T-cell (primary cell): ENCODE results near the gene CCDC149. TPM values are rescaled to one million over a fixed set of nuclear protein-coding genes. Genes with fewer than 3 reads are reported as not detected.
A peak's percentile ranks its signal among the peaks of the same experiment; 100 is the strongest.

ENCODE experiments used
- ATAC-seq, 4 experiments: fragments of 200-7000 bp in 3 of 4; fragments of 150-1000 bp in 1 of 4; cut with Tn5 transposase; replicated peaks in 1 of 4; 1 replicate in 3 of 4; 2 replicates in 1 of 4; pipeline ENCODE4 v1.10.0; 2021; ENCODE audit warnings: moderate library complexity in 3 of 4, mild to moderate bottlenecking in 2 of 4, moderate number of reproducible peaks in 1 of 4
- CTCF ChIA-PET, 2 donors: fragments of 300-600 bp; sonication (Branson Sonifier 250); formaldehyde crosslinking; loops; one replicate each; lab custom pipeline; 2022; ENCODE audit warnings: antibody characterized with exemption in 2 of 2; lab: Charles Lee
- POLR2A ChIA-PET, 2 donors: fragments of 300-600 bp; sonication (Branson Sonifier 250); formaldehyde crosslinking; loops; one replicate each; lab custom pipeline; 2022; ENCODE audit warnings: antibody characterized with exemption in 2 of 2; lab: Charles Lee
- DNase-seq, 35 experiments: peaks; one replicate each; pipeline versions ENCODE4 v3.0.0 to v3.0.0-alpha.2; 2013 to 2023
- H3K27ac ChIP-seq: one replicate; pipeline ENCODE4 v1.5.1; 2013; ENCODE audit warnings: low read length
- H3K27me3 ChIP-seq, 2 experiments: replicated peaks in 1 of 2; 1 replicate in 1 of 2; 2 replicates in 1 of 2; pipeline versions ENCODE4 v1.6.1 to v1.7.0; 2013; ENCODE audit warnings: low read length in 1 of 2, mixed read lengths in 1 of 2; ENCODE audit not compliant: control insufficient read depth in 2 of 2, insufficient read depth in 2 of 2; ENCODE audit errors: extremely low read depth in 1 of 2
- H3K36me3 ChIP-seq, 2 donors: 1 replicate in 1 of 2; 2 replicates in 1 of 2; pipeline versions ENCODE4 v1.6.1 to v1.7.0; 2013; ENCODE audit warnings: low read length in 1 of 2; ENCODE audit not compliant: control insufficient read depth in 2 of 2, insufficient read depth in 1 of 2; ENCODE audit errors: extremely low read depth in 1 of 2
- H3K4me1 ChIP-seq, 2 experiments: 1 replicate in 1 of 2; 2 replicates in 1 of 2; pipeline versions ENCODE4 v1.6.1 to v1.7.0; 2013; ENCODE audit warnings: low read length in 2 of 2, mixed read lengths in 1 of 2; ENCODE audit not compliant: insufficient read depth in 2 of 2, control insufficient read depth in 1 of 2; ENCODE audit errors: extremely low read depth in 1 of 2
- H3K4me3 ChIP-seq, 2 donors: 1 replicate in 1 of 2; 2 replicates in 1 of 2; pipeline versions ENCODE4 v1.5.1 to v1.7.0; 2013; ENCODE audit warnings: mild to moderate bottlenecking in 2 of 2, low read length in 1 of 2, moderate library complexity in 1 of 2; ENCODE audit not compliant: control insufficient read depth in 1 of 2; ENCODE audit errors: extremely low read depth in 1 of 2
- H3K9me3 ChIP-seq: 2 replicates; pipeline ENCODE4 v1.7.0; 2013
- H3K27ac Mint-ChIP-seq, 2 donors: one replicate each; pipeline ENCODE4 v1.8.0; 2020 to 2021; ENCODE audit warnings: mild to moderate bottlenecking in 2 of 2, mixed read lengths in 2 of 2
- H3K27me3 Mint-ChIP-seq, 2 donors: one replicate each; pipeline ENCODE4 v1.8.0; 2021 to 2022; ENCODE audit warnings: mixed read lengths in 2 of 2
- H3K36me3 Mint-ChIP-seq: one replicate; pipeline ENCODE4 v1.8.0; 2021; ENCODE audit warnings: mixed read lengths
- H3K4me1 Mint-ChIP-seq, 3 donors: one replicate each; pipeline ENCODE4 v1.8.0; 2020 to 2022; ENCODE audit warnings: mixed read lengths in 3 of 3, mild to moderate bottlenecking in 1 of 3
- H3K4me3 Mint-ChIP-seq, 3 donors: one replicate each; pipeline ENCODE4 v1.8.0; 2020 to 2022; ENCODE audit warnings: mild to moderate bottlenecking in 3 of 3, mixed read lengths in 3 of 3, moderate library complexity in 3 of 3
- H3K9me3 Mint-ChIP-seq, 3 donors: one replicate each; pipeline ENCODE4 v1.8.0; 2020 to 2022; ENCODE audit warnings: mixed read lengths in 3 of 3
- WGBS: methylation state at CpG from one replicate; pipeline ENCODE4 v1.1.5; 2013; ENCODE audit warnings: missing lambda C conversion rate; ENCODE audit not compliant: insufficient coverage; 5-methylcytosine and 5-hydroxymethylcytosine counted together
- total RNA-seq, 35 experiments: library from RNA in 6 of 35; stranded (reverse) in 6 of 35; fragments of 120-200 nt in 1 of 35; gene quantifications; one replicate each; pipeline versions ENCODE4 v1.2.1 to v1.2.4 and lab custom pipeline; 2013 to 2026

Gene CCDC149
- total RNA-seq, result under 1 TPM in 3 of 5 donors, not detected in 2; 0.20 to 0.41 (median 0.25) TPM
- total RNA-seq (2013), result 0.20 TPM
- total RNA-seq (lab: John Stamatoyannopoulos, UW), result 0 to 0.37 (median 0.06) reads per million in 29 experiments

DNA sequence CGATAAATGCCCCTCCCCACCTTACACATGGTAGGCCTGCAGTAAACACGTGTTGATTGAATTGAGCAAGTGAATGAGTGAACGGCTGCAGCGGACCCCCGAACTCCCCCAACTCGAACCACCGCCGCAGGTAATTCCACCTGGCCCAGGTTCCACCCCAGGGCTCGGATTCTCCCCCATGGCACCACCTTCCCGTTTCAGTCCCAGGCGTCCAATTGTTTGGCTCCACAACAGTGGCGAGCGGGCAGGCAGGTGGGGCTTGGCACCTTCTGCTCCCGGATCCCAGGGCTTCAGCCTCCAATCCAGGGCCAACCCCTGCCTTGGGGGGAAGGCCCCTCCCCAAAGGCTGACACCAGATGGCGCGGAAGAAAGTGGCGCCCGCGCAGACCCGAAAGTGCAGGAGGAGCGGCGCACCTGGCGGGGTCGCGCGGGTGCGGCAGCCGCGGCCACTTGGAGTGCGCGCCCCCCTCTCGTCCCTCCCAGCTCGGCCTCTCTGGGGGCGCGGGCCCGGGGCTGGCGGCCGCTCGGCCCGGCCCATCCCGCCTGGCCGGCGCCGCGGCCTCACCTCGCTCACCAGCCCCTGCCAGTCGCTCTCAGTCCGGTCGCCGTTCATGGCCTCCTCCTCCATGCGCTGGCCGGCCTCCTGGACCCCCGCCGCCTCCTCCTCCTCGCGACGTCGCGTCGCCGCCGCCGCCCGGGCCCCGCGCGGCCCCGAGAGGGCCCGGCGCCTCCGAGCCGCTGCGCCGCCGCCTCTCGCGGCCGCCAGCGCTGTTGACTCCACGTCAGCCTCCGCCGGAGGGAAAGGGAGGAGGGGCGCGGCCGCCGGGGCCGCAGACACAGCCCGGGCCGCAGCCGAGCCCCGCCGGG lies at the start of gene CCDC149:
Gene CCDC149, minus strand, starts transcription at position 791 of the 867 bp plus-strand sequence. Its CDS starts 178 bp downstream, at position 613.
- Histone ChIP-seq H3K9me3 (no peaks in the 10 kb centered on the region), H3K4me1 (no peaks in the 10 kb centered on the region), H3K4me3 (peak within 1 kb of the TSS in 1 of 2 donors; percentile 17), H3K27me3 (peaks cover 0 to 25% of the 10 kb centered on the region in 2 experiments), H3K36me3 (no peaks in the 10 kb centered on the region), H3K27ac (no peak within 1 kb of the TSS)
- POLR2A ChIA-PET, result no interaction called here
- H3K4me3 Mint-ChIP-seq, result peak within 1 kb of the TSS in 1 of 3 donors; percentile 54
- no peaks in the 10 kb centered on the region for H3K36me3 Mint-ChIP-seq
- ATAC-seq (no peak), DNase-seq (no peak)
- peaks cover 45 to 48% of the 10 kb centered on the region in 2 donors for H3K27me3 Mint-ChIP-seq
- H3K4me1 Mint-ChIP-seq, result peaks cover 1 to 4% (median 3%) of the 10 kb centered on the region in 3 donors
- CTCF ChIA-PET, result no interaction called here
- WGBS, result 13% methylated on average over 90 of the region's 92 CpGs
- H3K27ac Mint-ChIP-seq, result no peak within 1 kb of the TSS
- peaks cover 4 to 12% (median 11%) of the 10 kb centered on the region in 3 donors for H3K9me3 Mint-ChIP-seq

DNA sequence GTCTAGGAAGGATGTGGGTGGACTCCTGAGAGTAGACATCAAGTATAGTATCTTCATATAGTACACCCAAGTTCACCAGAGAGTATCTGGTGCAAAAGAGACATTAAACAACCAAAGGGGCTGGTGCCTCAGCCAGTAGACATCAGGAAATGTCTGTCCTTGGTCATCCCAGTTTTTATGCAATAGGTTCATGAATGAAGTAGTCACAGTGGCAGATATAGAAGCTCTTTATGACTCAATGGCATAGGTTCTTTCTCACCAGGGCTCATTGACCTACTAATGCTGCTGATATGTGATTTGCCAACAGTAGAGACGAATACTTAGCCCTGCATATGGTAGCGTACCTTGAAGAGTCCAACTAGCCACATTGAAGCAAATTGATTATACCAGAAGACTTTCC lies 45.0 kb upstream of the CCDC149 start:
- Histone ChIP-seq H3K27me3 (peaks cover 0 to 4% of the 10 kb centered on the region in 2 experiments), H3K36me3 (no peaks in the 10 kb centered on the region), H3K4me3 (no peak overlapping the region), H3K27ac (no peak overlapping the region), H3K9me3 (no peaks in the 10 kb centered on the region), H3K4me1 (no peaks in the 10 kb centered on the region)
- ChIA-PET CTCF (no interaction called here), POLR2A (no interaction called here)
- no peaks in the 10 kb centered on the region for H3K4me1 Mint-ChIP-seq
- WGBS, result 72% methylated on average over 2 of the region's 2 CpGs
- peaks cover 12 to 15% (median 13%) of the 10 kb centered on the region in 3 donors for H3K9me3 Mint-ChIP-seq
- no peak overlapping the region for H3K4me3 Mint-ChIP-seq
- H3K27me3 Mint-ChIP-seq, result peaks cover 5 to 10% of the 10 kb centered on the region in 2 donors
- ATAC-seq, result no peak
- H3K27ac Mint-ChIP-seq, result no peak overlapping the region
- no peaks in the 10 kb centered on the region for H3K36me3 Mint-ChIP-seq
- no peak for DNase-seq

DNA sequence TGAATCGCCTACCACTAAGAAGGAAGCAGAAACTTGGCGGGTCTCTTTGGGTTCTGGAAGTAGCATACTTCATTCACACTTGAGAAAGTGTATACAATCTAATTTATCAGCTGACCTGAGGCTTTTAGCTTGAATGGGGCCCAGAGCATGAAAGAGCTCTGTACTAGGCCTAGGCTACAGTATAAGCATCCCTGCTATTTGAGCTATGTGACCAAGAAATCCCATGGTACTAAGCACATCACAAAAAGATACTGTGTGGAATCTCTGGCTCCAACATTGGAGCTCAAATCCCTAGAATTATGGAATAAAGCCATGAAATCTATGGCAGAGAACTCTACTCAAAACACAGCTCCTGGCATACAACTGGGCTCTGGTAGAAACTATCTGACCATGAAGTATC lies 43.9 kb upstream of the CCDC149 start:
- Histone ChIP-seq H3K27ac (no peak overlapping the region), H3K4me1 (no peaks in the 10 kb centered on the region), H3K4me3 (no peak overlapping the region), H3K27me3 (peaks cover 0 to 4% of the 10 kb centered on the region in 2 experiments), H3K36me3 (no peaks in the 10 kb centered on the region), H3K9me3 (no peaks in the 10 kb centered on the region)
- H3K9me3 Mint-ChIP-seq, result peaks cover 12 to 15% (median 13%) of the 10 kb centered on the region in 3 donors
- CTCF ChIA-PET, result no interaction called here
- H3K4me3 Mint-ChIP-seq, result no peak overlapping the region
- no peak overlapping the region for H3K27ac Mint-ChIP-seq
- no peaks in the 10 kb centered on the region for H3K4me1 Mint-ChIP-seq
- WGBS, result no CpG with 5 or more reads among the region's 2 CpGs
- DNase-seq (no peak), ATAC-seq (no peak)
- peaks cover 9 to 10% of the 10 kb centered on the region in 2 donors for H3K27me3 Mint-ChIP-seq
- no peaks in the 10 kb centered on the region for H3K36me3 Mint-ChIP-seq
- POLR2A ChIA-PET, result no interaction called here

DNA sequence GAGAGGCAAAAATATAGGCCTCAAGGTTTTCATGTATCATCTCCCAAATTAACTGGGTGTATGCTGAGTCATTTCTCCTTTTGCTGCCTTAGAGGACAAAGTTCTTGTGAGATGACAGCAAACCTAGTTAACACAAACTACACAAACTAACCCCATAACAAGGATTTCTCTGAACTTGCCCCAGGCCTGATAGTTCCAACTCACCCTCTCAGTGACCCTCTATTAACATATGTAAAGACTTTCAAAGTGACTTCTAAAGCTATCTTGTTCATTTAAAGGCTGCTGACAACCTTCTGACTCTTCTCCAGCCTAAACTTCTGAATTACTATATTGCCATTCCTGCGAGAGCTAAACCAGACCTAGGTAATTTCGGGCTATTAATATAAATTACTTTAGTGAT lies 43.2 kb upstream of the CCDC149 start:
- Histone ChIP-seq H3K36me3 (no peaks in the 10 kb centered on the region), H3K4me1 (no peaks in the 10 kb centered on the region), H3K9me3 (no peaks in the 10 kb centered on the region), H3K27me3 (peaks cover 0 to 4% of the 10 kb centered on the region in 2 experiments), H3K4me3 (no peak overlapping the region), H3K27ac (no peak overlapping the region)
- no CpG with 5 or more reads among the region's 2 CpGs for WGBS
- no peak overlapping the region for H3K27ac Mint-ChIP-seq
- ChIA-PET CTCF (no interaction called here), POLR2A (no interaction called here)
- DNase-seq (no peak), ATAC-seq (no peak)
- no peaks in the 10 kb centered on the region for H3K4me1 Mint-ChIP-seq
- H3K9me3 Mint-ChIP-seq, result peaks cover 12 to 15% (median 13%) of the 10 kb centered on the region in 3 donors
- H3K36me3 Mint-ChIP-seq, result no peaks in the 10 kb centered on the region
- H3K4me3 Mint-ChIP-seq, result no peak overlapping the region
- peaks cover 9 to 10% of the 10 kb centered on the region in 2 donors for H3K27me3 Mint-ChIP-seq

DNA sequence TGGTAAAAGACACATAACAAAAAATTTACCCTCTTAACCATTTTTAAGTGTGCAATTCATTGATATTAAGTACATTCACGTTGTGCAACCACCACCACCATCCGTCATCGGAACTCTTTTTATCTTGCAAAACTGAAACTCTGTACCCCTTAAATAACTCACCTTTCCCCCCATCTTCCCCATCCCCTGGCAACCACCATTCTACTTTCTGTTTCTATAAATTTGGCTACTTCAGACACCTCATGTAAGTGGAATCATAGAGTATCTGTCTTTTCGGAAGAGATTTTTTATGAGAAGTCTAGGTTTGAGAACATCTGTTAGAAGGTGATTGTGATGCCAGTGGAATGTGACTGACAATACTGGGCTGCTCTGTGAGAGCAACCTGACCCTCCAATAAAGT lies 39.8 kb upstream of the CCDC149 start:
- no peaks in the 10 kb centered on the region for H3K4me1 ChIP-seq
- no peaks in the 10 kb centered on the region for H3K4me1 Mint-ChIP-seq
- H3K36me3 ChIP-seq, result no peaks in the 10 kb centered on the region
- no peak overlapping the region for H3K4me3 ChIP-seq
- WGBS, result no CpG with 5 or more reads among the region's 4 CpGs
- peaks cover 0 to 7% of the 10 kb centered on the region in 2 experiments for H3K27me3 ChIP-seq
- ATAC-seq, result no peak
- no peaks in the 10 kb centered on the region for H3K36me3 Mint-ChIP-seq
- H3K27ac Mint-ChIP-seq, result no peak overlapping the region
- CTCF ChIA-PET, result no interaction called here
- H3K27ac ChIP-seq, result no peak overlapping the region
- POLR2A ChIA-PET, result no interaction called here
- peaks cover 5 to 8% of the 10 kb centered on the region in 2 donors for H3K27me3 Mint-ChIP-seq
- H3K4me3 Mint-ChIP-seq, result no peak overlapping the region
- no peaks in the 10 kb centered on the region for H3K9me3 ChIP-seq
- H3K9me3 Mint-ChIP-seq, result peaks cover 8 to 12% (median 8%) of the 10 kb centered on the region in 3 donors
- no peak for DNase-seq

DNA sequence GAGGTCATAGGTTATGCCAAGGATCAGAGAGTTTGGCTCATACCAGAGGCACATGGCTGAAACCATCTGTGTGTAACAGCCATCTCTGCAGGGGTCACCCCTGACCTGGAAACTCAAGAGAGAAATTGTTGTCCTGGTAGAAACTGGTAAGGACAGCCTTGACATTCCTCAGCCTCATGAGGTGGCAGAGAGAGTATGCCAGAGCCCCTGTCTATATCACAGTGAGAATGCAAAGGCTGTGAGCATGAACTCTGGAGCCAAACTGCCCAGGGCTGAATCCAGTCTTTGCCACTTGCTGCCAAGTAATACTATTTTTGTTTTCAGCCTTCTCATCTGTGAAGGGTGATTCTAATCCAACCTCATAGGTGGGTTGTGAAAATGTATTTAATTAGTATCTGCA lies 37.1 kb upstream of the CCDC149 start:
- ChIA-PET POLR2A (no interaction called here), CTCF (no interaction called here)
- Mint-ChIP-seq H3K27ac (no peak overlapping the region), H3K4me1 (no peaks in the 10 kb centered on the region), H3K36me3 (no peaks in the 10 kb centered on the region), H3K9me3 (peaks cover 8 to 12% (median 8%) of the 10 kb centered on the region in 3 donors), H3K27me3 (peaks cover 5 to 8% of the 10 kb centered on the region in 2 donors), H3K4me3 (no peak overlapping the region)
- ATAC-seq (no peak), DNase-seq (no peak)
- Histone ChIP-seq H3K27ac (no peak overlapping the region), H3K9me3 (no peaks in the 10 kb centered on the region), H3K27me3 (peaks cover 0 to 7% of the 10 kb centered on the region in 2 experiments), H3K4me1 (no peaks in the 10 kb centered on the region), H3K36me3 (no peaks in the 10 kb centered on the region), H3K4me3 (no peak overlapping the region)
